ENCODE results near the gene TCFL5.
A peak's percentile ranks its signal among the peaks of the same experiment; 100 is the strongest.

The TCFL5 gene

GRCh38 chr20:62900052-62900691 lies 38.5 kb upstream of the TCFL5 start:
- Histone ChIP-seq H3K9me3 (ENCODE audit: control extremely low read depth in 1 of 5, control insufficient read depth in 4 of 5, insufficient read depth in 2 of 5, low read depth in 1 of 5, low read length in 4 of 5) (no peaks in the 10 kb centered on the region), H3K4me3 (ENCODE audit: control insufficient read depth in 1 of 7, extremely low read depth in 1 of 7, insufficient read depth in 4 of 7, low read depth in 2 of 7, low read length in 6 of 7) (peak overlapping the region in 1 of 7 experiments; percentile 45), H3K27ac (ENCODE audit: insufficient read depth in 1 of 2, low read depth in 1 of 2, low read length in 2 of 2, poor library complexity in 1 of 2, severe bottlenecking in 2 of 2) (no peak overlapping the region), H3K27me3 (replicated peaks in 2 of 5; ENCODE audit: control insufficient read depth in 4 of 5, insufficient read depth in 5 of 5, low read length in 4 of 5) (no peaks in the 10 kb centered on the region), H3K4me1 (ENCODE audit: control extremely low read depth in 1 of 4, control insufficient read depth in 4 of 4, insufficient read depth in 4 of 4, low read length in 3 of 4) (peaks cover 0 to 15% (median 8%) of the 10 kb centered on the region in 4 experiments), H3K36me3 (ENCODE audit: control insufficient read depth in 4 of 4, insufficient read depth in 4 of 4, low read length in 3 of 4) (peaks cover 10 to 75% (median 50%) of the 10 kb centered on the region in 4 experiments)
- WGBS (ENCODE audit: insufficient coverage), result 2% methylated on average over 9 of the region's 11 CpGs
- POLR2A ChIA-PET, result interaction anchor here (0.9 kb wide), 1 partner anchor 14 kb away, joined by 3 read pairs; no protein-coding TSS in a partner anchor
- CTCF ChIA-PET, result interaction anchor here (0.9 to 8.4 kb wide), 19 partner anchors 9 to 125 kb away, joined by 3 to 155 read pairs (median 8); partner anchors contain the start of gene DIDO1
- peak; percentile 77 to 91 (median 89) for DNase-seq

GRCh38 chr20:62899633-62900051 lies 38.0 kb upstream of the TCFL5 start:
- peaks cover 9 to 75% (median 48%) of the 10 kb centered on the region in 4 experiments for H3K36me3 ChIP-seq (ENCODE audit: control insufficient read depth in 4 of 4, insufficient read depth in 4 of 4, low read length in 3 of 4)
- no peak overlapping the region for H3K27ac ChIP-seq (ENCODE audit: insufficient read depth in 1 of 2, low read depth in 1 of 2, low read length in 2 of 2, poor library complexity in 1 of 2, severe bottlenecking in 2 of 2)
- POLR2A ChIA-PET, result interaction anchor here (0.5 to 0.9 kb wide), 2 partner anchors 13 to 556 kb away, joined by 3 to 4 read pairs; no protein-coding TSS in a partner anchor

GRCh38 chr20:62898970-62899632 lies 37.5 kb upstream of the TCFL5 start:
- Histone ChIP-seq H3K4me1 (ENCODE audit: control extremely low read depth in 1 of 4, control insufficient read depth in 4 of 4, insufficient read depth in 4 of 4, low read length in 3 of 4) (peaks cover 0 to 15% (median 8%) of the 10 kb centered on the region in 4 experiments), H3K27me3 (replicated peaks in 2 of 5; ENCODE audit: control insufficient read depth in 4 of 5, insufficient read depth in 5 of 5, low read length in 4 of 5) (no peaks in the 10 kb centered on the region), H3K36me3 (ENCODE audit: control insufficient read depth in 4 of 4, insufficient read depth in 4 of 4, low read length in 3 of 4) (peaks cover 10 to 77% (median 47%) of the 10 kb centered on the region in 4 experiments), H3K9me3 (ENCODE audit: control extremely low read depth in 1 of 5, control insufficient read depth in 4 of 5, insufficient read depth in 2 of 5, low read depth in 1 of 5, low read length in 4 of 5) (no peaks in the 10 kb centered on the region), H3K4me3 (ENCODE audit: control insufficient read depth in 1 of 7, extremely low read depth in 1 of 7, insufficient read depth in 4 of 7, low read depth in 2 of 7, low read length in 6 of 7) (no peak overlapping the region), H3K27ac (ENCODE audit: insufficient read depth in 1 of 2, low read depth in 1 of 2, low read length in 2 of 2, poor library complexity in 1 of 2, severe bottlenecking in 2 of 2) (no peak overlapping the region)
- whole genome bisulfite sequencing (ENCODE audit: insufficient coverage), result 67% methylated on average over 15 of the region's 16 CpGs
- POLR2A ChIA-PET, result interaction anchor here (0.5 to 0.9 kb wide), 2 partner anchors 13 to 555 kb away, joined by 3 to 4 read pairs; no protein-coding TSS in a partner anchor
- DNase-seq, result no peak
- CTCF ChIA-PET, result interaction anchor here (0.9 to 8.4 kb wide), 15 partner anchors 9 to 126 kb away, joined by 3 to 155 read pairs (median 6); partner anchors contain the start of gene DIDO1

More at GRCh38 chr20:62899633-62900051, 38.0 kb upstream of the TCFL5 start:
- 4% methylated on average over 6 of the region's 6 CpGs for whole genome bisulfite sequencing (ENCODE audit: insufficient coverage)
- H3K4me1 ChIP-seq (ENCODE audit: control extremely low read depth in 1 of 4, control insufficient read depth in 4 of 4, insufficient read depth in 4 of 4, low read length in 3 of 4), result peaks cover 0 to 15% (median 8%) of the 10 kb centered on the region in 4 experiments
- CTCF ChIA-PET, result interaction anchor here (0.9 to 8.4 kb wide), 15 partner anchors 9 to 125 kb away, joined by 3 to 155 read pairs (median 6); partner anchors contain the start of gene DIDO1
- H3K4me3 ChIP-seq (ENCODE audit: control insufficient read depth in 1 of 7, extremely low read depth in 1 of 7, insufficient read depth in 4 of 7, low read depth in 2 of 7, low read length in 6 of 7), result peak overlapping the region in 1 of 7 experiments; percentile 45
- H3K27me3 ChIP-seq (replicated peaks in 2 of 5; ENCODE audit: control insufficient read depth in 4 of 5, insufficient read depth in 5 of 5, low read length in 4 of 5), result no peaks in the 10 kb centered on the region
- no peaks in the 10 kb centered on the region for H3K9me3 ChIP-seq (ENCODE audit: control extremely low read depth in 1 of 5, control insufficient read depth in 4 of 5, insufficient read depth in 2 of 5, low read depth in 1 of 5, low read length in 4 of 5)
- DNase-seq, result no peak

DNA sequence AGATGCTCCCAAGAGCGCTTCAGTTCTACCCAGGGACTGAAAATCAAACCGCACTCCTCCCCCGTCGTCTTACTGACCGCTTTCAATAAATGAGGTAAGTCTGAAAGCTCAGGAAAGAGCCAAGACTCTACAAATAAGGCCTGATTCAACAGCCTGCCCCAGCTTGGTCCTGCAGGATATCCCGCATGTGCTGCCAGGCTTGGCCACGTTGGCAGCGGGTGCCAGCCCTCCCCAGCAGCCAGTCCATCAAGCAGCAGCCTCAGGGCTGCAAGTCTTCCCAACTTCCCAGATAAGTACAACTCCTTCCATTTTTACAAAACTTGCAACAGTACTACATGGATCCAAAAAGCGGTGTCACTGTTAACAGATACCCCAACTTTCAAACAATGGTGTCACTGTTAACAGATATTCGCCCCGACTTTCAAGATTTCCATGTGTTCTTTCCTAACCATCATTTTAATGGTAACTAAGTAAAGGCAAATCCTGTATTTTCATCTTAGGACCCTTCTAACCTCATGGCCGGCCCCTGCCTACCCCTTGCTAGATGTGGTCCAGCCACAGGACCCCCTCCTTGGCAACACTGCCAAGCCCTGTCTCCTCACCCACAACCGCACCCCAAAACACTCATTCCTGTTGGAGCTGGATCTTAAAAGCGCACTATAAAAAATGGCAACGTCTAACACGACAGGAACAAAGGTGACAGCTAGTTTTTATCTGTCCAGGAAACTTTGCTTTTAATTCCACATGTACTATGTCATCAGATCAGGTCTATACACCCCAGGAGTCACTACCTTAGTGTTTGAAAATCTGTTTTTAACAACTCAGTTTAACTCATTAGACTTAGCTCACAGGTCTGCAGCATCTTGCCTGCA lies 36.7 kb upstream of the TCFL5 start:
- DNase-seq, result no peak
- 90% methylated on average over 15 of the region's 16 CpGs for WGBS (ENCODE audit: insufficient coverage)
- Histone ChIP-seq H3K27me3 (replicated peaks in 2 of 5; ENCODE audit: control insufficient read depth in 4 of 5, insufficient read depth in 5 of 5, low read length in 4 of 5) (no peaks in the 10 kb centered on the region), H3K4me1 (ENCODE audit: control extremely low read depth in 1 of 4, control insufficient read depth in 4 of 4, insufficient read depth in 4 of 4, low read length in 3 of 4) (peaks cover 0 to 15% (median 8%) of the 10 kb centered on the region in 4 experiments), H3K9me3 (ENCODE audit: control extremely low read depth in 1 of 5, control insufficient read depth in 4 of 5, insufficient read depth in 2 of 5, low read depth in 1 of 5, low read length in 4 of 5) (no peaks in the 10 kb centered on the region), H3K4me3 (ENCODE audit: control insufficient read depth in 1 of 7, extremely low read depth in 1 of 7, insufficient read depth in 4 of 7, low read depth in 2 of 7, low read length in 6 of 7) (no peak overlapping the region), H3K27ac (ENCODE audit: insufficient read depth in 1 of 2, low read depth in 1 of 2, low read length in 2 of 2, poor library complexity in 1 of 2, severe bottlenecking in 2 of 2) (no peak overlapping the region), H3K36me3 (ENCODE audit: control insufficient read depth in 4 of 4, insufficient read depth in 4 of 4, low read length in 3 of 4) (peaks cover 14 to 77% (median 47%) of the 10 kb centered on the region in 4 experiments)
- POLR2A ChIA-PET, result interaction anchor here (0.7 kb wide), 1 partner anchor 9 kb away, joined by 4 read pairs; no protein-coding TSS in a partner anchor
- CTCF ChIA-PET, result interaction anchor here (0.8 to 8.4 kb wide), 10 partner anchors 9 to 111 kb away, joined by 3 to 155 read pairs (median 8); no protein-coding TSS in a partner anchor

GRCh38 chr20:62897666-62898065 lies 36.0 kb upstream of the TCFL5 start:
- no peak overlapping the region for H3K4me3 ChIP-seq (ENCODE audit: control insufficient read depth in 1 of 7, extremely low read depth in 1 of 7, insufficient read depth in 4 of 7, low read depth in 2 of 7, low read length in 6 of 7)
- no peak for DNase-seq
- no peaks in the 10 kb centered on the region for H3K9me3 ChIP-seq (ENCODE audit: control extremely low read depth in 1 of 5, control insufficient read depth in 4 of 5, insufficient read depth in 2 of 5, low read depth in 1 of 5, low read length in 4 of 5)
- POLR2A ChIA-PET, result no interaction called here
- H3K4me1 ChIP-seq (ENCODE audit: control extremely low read depth in 1 of 4, control insufficient read depth in 4 of 4, insufficient read depth in 4 of 4, low read length in 3 of 4), result peaks cover 0 to 15% (median 8%) of the 10 kb centered on the region in 4 experiments
- H3K27ac ChIP-seq (ENCODE audit: insufficient read depth in 1 of 2, low read depth in 1 of 2, low read length in 2 of 2, poor library complexity in 1 of 2, severe bottlenecking in 2 of 2), result no peak overlapping the region
- CTCF ChIA-PET, result interaction anchor here (0.8 to 8.4 kb wide), 5 partner anchors 10 to 111 kb away, joined by 3 to 155 read pairs (median 5); no protein-coding TSS in a partner anchor
- 92% methylated on average over 11 of the region's 11 CpGs for WGBS (ENCODE audit: insufficient coverage)
- peaks cover 14 to 77% (median 49%) of the 10 kb centered on the region in 4 experiments for H3K36me3 ChIP-seq (ENCODE audit: control insufficient read depth in 4 of 4, insufficient read depth in 4 of 4, low read length in 3 of 4)
- H3K27me3 ChIP-seq (replicated peaks in 2 of 5; ENCODE audit: control insufficient read depth in 4 of 5, insufficient read depth in 5 of 5, low read length in 4 of 5), result no peaks in the 10 kb centered on the region

DNA sequence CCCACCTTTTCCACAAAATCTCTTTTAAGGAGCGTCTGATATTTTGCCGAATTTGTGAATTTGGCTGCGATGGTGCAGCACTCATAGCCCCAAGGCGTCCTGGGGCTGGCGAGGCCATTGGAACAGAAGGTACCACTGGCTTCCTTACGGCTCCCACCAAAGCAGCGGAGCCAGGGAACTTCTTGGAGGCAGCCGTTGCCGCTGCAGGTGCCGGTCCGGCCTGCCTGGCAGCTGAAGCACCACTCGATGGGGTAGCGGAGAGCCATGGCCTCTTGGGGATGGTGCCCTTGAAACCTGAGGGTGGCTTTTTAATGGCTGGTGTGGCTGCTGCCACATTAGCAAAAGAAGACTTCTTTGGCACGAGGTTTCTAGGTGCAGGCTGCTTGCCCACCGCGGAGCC lies 34.9 kb upstream of the TCFL5 start:
- DNase-seq, result no peak
- ChIA-PET POLR2A (no interaction called here), CTCF (interaction anchor here (8.4 kb wide), 1 partner anchor 20 kb away, joined by 155 read pairs; no protein-coding TSS in a partner anchor)
- Histone ChIP-seq H3K4me1 (ENCODE audit: control extremely low read depth in 1 of 4, control insufficient read depth in 4 of 4, insufficient read depth in 4 of 4, low read length in 3 of 4) (peaks cover 0 to 15% (median 8%) of the 10 kb centered on the region in 4 experiments), H3K9me3 (ENCODE audit: control extremely low read depth in 1 of 5, control insufficient read depth in 4 of 5, insufficient read depth in 2 of 5, low read depth in 1 of 5, low read length in 4 of 5) (no peaks in the 10 kb centered on the region), H3K4me3 (ENCODE audit: control insufficient read depth in 1 of 7, extremely low read depth in 1 of 7, insufficient read depth in 4 of 7, low read depth in 2 of 7, low read length in 6 of 7) (no peak overlapping the region), H3K36me3 (ENCODE audit: control insufficient read depth in 4 of 4, insufficient read depth in 4 of 4, low read length in 3 of 4) (peaks cover 17 to 79% (median 50%) of the 10 kb centered on the region in 4 experiments), H3K27ac (ENCODE audit: insufficient read depth in 1 of 2, low read depth in 1 of 2, low read length in 2 of 2, poor library complexity in 1 of 2, severe bottlenecking in 2 of 2) (no peak overlapping the region), H3K27me3 (replicated peaks in 2 of 5; ENCODE audit: control insufficient read depth in 4 of 5, insufficient read depth in 5 of 5, low read length in 4 of 5) (no peaks in the 10 kb centered on the region)
- 98% methylated on average over 16 of the region's 16 CpGs for WGBS (ENCODE audit: insufficient coverage)

Measured in common myeloid progenitor, CD34-positive (primary cell).